ENCODE results near the gene UPP1.

The UPP1 gene

GRCh38 chr7:48085942-48086341 lies 3.1 kb upstream of the UPP1 start:
- DNase-seq (ENCODE audit: low spot score) = no peak

GRCh38 chr7:48087349-48087748 lies 1.7 kb upstream of the UPP1 start:
- DNase-seq (ENCODE audit: low spot score) = peak; percentile 40

- no peak for DNase-seq (ENCODE audit: low spot score)
These were observed 463 bp upstream of the UPP1 start for GRCh38 chr7:48088559-48089045.

GRCh38 chr7:48090095-48090805 lies 1.2 kb downstream of the UPP1 start:
- no peak for DNase-seq (ENCODE audit: low spot score)

- DNase-seq (ENCODE audit: low spot score) = no peak
These were observed 2.7 kb downstream of the UPP1 start for GRCh38 chr7:48091506-48092433.

GRCh38 chr7:48094861-48095293 lies 5.8 kb downstream of the UPP1 start:
- DNase-seq (ENCODE audit: low spot score) = no peak

GRCh38 chr7:48096273-48096672 lies 7.2 kb downstream of the UPP1 start:
- DNase-seq (ENCODE audit: low spot score) = peak; percentile 44

- peak; percentile 64 for DNase-seq (ENCODE audit: low spot score)
These were observed 8.6 kb downstream of the UPP1 start for GRCh38 chr7:48097521-48098231.

GRCh38 chr7:48098846-48099245 lies 9.8 kb downstream of the UPP1 start:
- DNase-seq (ENCODE audit: low spot score) = no peak

- DNase-seq (ENCODE audit: low spot score) = no peak
These were observed 10.7 kb downstream of the UPP1 start for GRCh38 chr7:48099781-48100180.

- DNase-seq (ENCODE audit: low spot score) = no peak
These were observed 12.3 kb downstream of the UPP1 start for GRCh38 chr7:48101352-48101751.

GRCh38 chr7:48101968-48102367 lies 12.9 kb downstream of the UPP1 start:
- no peak for DNase-seq (ENCODE audit: low spot score)

GRCh38 chr7:48102530-48102929 lies 13.5 kb downstream of the UPP1 start:
- DNase-seq (ENCODE audit: low spot score) = no peak

GRCh38 chr7:48105045-48105444 lies 16.0 kb downstream of the UPP1 start:
- no peak for DNase-seq (ENCODE audit: low spot score)

- no peak for DNase-seq (ENCODE audit: low spot score)
These were observed 18.0 kb downstream of the UPP1 start for GRCh38 chr7:48106906-48107659.

GRCh38 chr7:48107926-48108472 lies 18.9 kb downstream of the UPP1 start:
- no peak for DNase-seq (ENCODE audit: low spot score)

GRCh38 chr7:48108959-48109847 lies 20.1 kb downstream of the UPP1 start:
- DNase-seq (ENCODE audit: low spot score) = no peak

- peak; percentile 92 for DNase-seq (ENCODE audit: low spot score)
These were observed 21.0 kb downstream of the UPP1 start for GRCh38 chr7:48109848-48110663.

GRCh38 chr7:48110868-48111267 lies 21.8 kb downstream of the UPP1 start:
- no peak for DNase-seq (ENCODE audit: low spot score)

All from CD4-positive, alpha-beta T cell treated with Interleukin-15 for 4 hours (primary cell).